GM18861 (cell line): Measurements from ENCODE around the gene ST14.
"Not testable (repeated sequence)": the region's sequence is repeated elsewhere in the genome, so short reads cannot be mapped to it uniquely, and the experiment has no call there.

Experiments used
- ATAC-seq: cut with Tn5 transposase; IDR thresholded peaks from one replicate; pipeline ENCODE4 v1.9.1; 2021; ENCODE audit not compliant: unreplicated experiment

ST14 gene

GRCh38 chr11:130163346-130164220, 4.0 kb downstream of the ST14 start:
- ATAC-seq, result no peak

GRCh38 chr11:130164221-130164570, 4.6 kb downstream of the ST14 start:
- ATAC-seq, result no peak

DNA sequence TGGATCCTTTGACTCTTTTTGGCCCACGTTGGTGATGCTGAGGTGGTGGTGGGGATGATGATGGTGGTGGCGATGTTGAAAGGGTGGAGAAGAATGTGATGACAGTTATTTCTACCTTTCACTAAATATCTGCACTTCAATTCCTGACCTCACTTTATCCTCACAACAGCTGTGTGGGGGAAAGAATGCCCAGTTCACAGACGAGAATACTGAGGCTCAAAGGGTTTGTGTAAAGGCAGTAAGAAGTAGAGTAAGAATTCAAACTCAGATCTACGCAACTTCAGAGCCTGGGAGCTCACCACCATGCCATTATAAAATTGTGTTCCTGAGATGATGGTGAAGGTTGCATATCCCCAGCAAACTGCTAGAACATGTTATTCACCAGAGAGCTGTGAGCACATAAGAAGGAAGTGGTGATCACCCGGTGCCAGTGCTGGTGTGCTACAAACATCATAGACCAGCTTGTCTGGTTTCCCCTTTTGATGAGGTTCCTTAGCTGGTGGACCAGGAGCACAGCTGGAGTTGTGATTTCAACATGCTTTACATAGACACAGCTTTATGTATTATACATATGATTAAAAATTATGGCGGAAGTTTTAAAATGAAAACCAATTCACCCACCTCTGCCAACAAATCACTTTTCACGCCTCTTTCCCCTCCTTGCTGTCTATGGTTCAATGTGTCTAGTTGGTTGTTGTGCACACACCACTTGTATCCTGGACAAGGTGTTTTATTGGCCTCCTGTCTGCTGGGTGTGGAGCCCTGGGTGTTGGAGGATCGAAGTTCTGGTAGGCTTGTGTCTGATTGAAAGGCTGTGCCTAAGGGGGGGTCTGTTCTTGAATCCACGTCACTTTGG, 6.2 kb downstream of the ST14 start:
- no peak for ATAC-seq

DNA sequence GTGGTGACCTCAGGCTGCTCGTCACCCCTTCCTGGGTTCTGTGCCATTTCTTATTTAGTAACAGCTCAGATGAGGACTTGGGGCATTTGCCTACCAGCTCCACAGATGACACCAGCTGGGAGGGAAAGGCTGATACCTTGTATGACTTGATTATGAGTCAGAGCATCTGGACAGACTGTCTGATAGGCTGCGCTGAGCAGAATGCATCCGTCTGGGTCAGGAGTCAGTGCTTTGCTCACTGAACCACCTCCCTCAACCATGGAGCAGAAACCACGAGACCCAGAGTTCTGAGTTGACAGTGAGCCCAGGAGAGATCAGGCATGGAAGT, 6.8 kb downstream of the ST14 start:
- ATAC-seq, result no peak

DNA sequence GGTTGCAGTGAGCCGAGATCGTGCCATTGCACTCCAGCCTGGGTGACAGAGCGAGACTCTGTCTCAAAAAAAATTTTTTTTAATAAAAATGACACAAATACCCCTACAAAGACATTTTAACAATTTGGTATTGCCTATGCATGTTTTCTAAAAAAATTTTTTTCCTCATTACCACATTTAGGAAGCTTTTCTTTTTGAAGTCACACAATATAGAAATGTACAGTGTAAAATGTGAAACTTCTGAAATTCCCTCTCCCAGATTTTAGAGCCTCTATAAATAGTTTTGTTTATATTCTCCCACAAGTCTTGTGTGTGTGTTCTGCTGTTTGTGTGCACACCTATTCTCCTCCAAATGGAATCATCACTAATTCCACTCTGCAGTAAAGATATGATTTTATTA, 7.6 kb downstream of the ST14 start:
- ATAC-seq, result no peak

GRCh38 chr11:130168105-130168504, 8.5 kb downstream of the ST14 start:
- ATAC-seq, result no peak

DNA sequence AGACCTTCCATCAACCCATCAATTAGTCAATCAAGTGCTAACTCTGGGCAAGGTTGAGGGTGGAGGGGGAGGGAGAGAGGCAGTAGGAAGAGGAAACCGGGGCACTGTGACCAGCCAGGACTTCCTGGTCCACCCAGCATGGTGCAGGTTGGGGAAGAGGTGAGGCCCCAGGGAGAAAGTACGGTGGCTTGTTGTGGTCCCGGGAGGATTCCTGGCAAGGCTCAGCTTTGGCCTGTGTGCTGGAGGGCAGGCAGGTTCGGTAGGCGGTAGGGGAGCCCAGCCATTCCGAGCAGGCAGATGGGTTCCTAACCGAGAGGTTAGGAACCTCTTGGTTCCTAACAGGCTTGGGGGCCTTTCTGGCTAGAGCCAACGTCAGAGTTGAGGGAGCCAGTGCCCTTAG, 10.8 kb downstream of the ST14 start:
- no peak for ATAC-seq

- no peak for ATAC-seq
These were observed 12.0 kb downstream of the ST14 start for GRCh38 chr11:130171534-130171933.

- not testable (repeated sequence) for ATAC-seq
These were observed 12.4 kb downstream of the ST14 start for GRCh38 chr11:130172001-130172400.

- ATAC-seq, result no peak
These were observed 15.1 kb downstream of the ST14 start for GRCh38 chr11:130174642-130175041.

DNA sequence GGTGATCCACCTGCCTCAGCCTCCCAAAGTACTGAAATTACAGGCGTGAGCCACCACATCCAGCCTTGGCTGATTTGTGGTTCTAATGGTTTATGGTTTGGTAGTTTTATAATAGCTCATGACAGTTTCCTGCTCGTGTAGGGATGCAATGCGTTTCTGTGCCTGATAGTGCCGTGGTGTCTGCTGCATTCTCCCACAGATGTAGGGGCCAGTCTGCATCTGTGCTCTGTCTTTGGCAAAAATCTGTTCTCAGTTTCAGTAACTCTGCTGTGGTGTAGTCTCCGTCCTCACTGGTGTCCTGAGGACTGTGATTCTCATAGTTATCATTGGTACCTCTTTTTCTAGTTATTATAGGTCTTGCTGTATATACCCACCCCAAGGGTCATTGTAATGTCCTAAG, 16.3 kb downstream of the ST14 start:
- ATAC-seq, result no peak

GRCh38 chr11:130177782-130178181, 18.2 kb downstream of the ST14 start:
- no peak for ATAC-seq

- no peak for ATAC-seq
These were observed 19.1 kb downstream of the ST14 start for GRCh38 chr11:130178441-130179339.

DNA sequence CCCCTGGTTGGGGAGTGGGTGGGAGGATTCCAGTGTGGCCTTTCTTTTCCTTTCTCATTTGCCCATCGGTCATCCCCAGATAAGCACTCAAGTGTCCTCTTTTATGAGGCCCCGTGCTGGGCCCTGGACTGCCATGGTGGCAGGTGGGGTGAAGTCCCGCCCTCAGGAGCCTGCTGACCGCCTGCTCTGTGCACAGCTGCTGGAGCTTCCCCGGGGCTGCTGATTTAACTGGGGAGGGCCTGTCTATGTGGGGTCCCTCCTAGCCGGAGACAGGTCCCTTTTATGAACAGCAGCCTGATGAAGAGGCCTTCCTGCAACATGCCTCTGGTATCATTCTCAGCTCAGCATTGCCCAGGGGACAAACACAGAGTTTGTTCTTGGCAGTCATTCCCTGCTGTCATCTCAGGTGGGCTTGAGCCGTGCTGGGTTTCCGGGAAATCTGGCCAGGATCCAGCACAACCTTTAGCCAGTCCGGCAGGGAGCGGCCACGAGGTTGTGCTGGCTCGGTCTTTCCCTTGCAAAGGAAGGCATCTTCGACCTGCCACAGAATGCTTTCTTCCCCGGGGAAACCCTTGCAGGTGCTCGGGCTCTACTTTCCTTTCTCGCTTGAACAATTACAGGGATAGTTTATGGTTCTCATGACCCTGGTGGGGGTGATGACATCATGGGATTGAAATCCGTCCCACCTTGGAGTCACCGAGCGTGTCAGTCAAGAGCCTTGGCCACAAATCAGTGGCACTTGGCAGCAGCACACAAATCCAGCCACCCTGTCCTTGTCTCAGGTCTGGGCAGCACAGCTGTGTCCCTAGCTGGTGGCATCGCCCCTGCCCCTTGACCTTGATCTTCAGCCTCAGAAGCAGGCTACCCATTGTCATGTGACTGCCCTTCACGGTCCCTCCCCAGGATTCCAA, 20.1 kb downstream of the ST14 start:
- no peak for ATAC-seq

DNA sequence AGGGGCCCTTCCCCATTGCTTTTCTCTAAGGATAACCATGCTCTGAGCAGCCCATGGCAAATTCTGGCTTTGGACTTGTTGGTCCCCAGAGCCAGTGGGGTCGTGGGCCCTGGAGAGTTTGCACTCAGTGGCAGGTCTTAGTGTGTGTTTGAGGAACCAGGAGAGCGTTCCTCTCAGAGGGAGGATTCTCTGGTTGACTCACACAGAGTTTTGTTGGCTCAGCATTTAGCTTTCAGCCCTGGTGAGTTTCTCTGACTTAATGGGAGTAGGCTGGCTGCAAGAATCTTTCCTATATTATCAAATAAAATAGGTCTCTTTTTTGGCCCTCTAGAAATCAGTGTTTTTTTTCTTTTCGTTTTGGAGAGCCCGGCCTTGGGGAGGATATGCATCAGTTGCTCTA, 20.9 kb downstream of the ST14 start:
- ATAC-seq, result no peak

GRCh38 chr11:130180896-130181294, 21.3 kb downstream of the ST14 start:
- ATAC-seq, result no peak

- ATAC-seq, result peak; percentile 44
These were observed 22.0 kb downstream of the ST14 start for GRCh38 chr11:130181295-130182272.

- ATAC-seq, result no peak
These were observed 24.5 kb downstream of the ST14 start for GRCh38 chr11:130183878-130184610.
